IPS DF 6.9 (cell line): ENCODE measurements around the gene MS4A8.
"Not testable (repeated sequence)": the region's sequence is repeated elsewhere in the genome, so short reads cannot be mapped to it uniquely, and the experiment has no call there.

Experiments used
- DNase-seq: peaks from one replicate; pipeline ENCODE4 v3.0.0-alpha.2; 2013; ENCODE audit warnings: low read depth, low spot score
- H3K27ac ChIP-seq: one replicate; pipeline ENCODE4 v1.5.1; 2013; ENCODE audit warnings: low read length, control low read depth
- H3K27me3 ChIP-seq: 2 replicates; pipeline ENCODE4 v1.6.1; 2013; ENCODE audit warnings: mild to moderate bottlenecking, low read length; ENCODE audit not compliant: control insufficient read depth, insufficient read depth
- H3K36me3 ChIP-seq: 2 replicates; pipeline ENCODE4 v1.6.1; 2013; ENCODE audit warnings: low read length; ENCODE audit not compliant: control insufficient read depth, insufficient read depth
- H3K4me1 ChIP-seq: 2 replicates; pipeline ENCODE4 v1.6.1; 2013; ENCODE audit warnings: low read length; ENCODE audit not compliant: control insufficient read depth, insufficient read depth
- H3K4me3 ChIP-seq: 2 replicates; pipeline ENCODE4 v1.5.1; 2013; ENCODE audit warnings: mild to moderate bottlenecking, low read length
- H3K9me3 ChIP-seq: 2 replicates; pipeline ENCODE4 v1.6.1; 2013; ENCODE audit warnings: low read length, inconsistent platforms; ENCODE audit not compliant: control insufficient read depth, insufficient read depth
- WGBS: extraction: QIAGEN DNeasy Blood & Tissue Kit; methylation state at CpG from one replicate; pipeline ENCODE4 v1.1.7; 2013; ENCODE audit warnings: mixed read lengths, missing lambda C conversion rate; ENCODE audit not compliant: insufficient read length, insufficient coverage; 5-methylcytosine and 5-hydroxymethylcytosine counted together

MS4A8 gene

GRCh38 chr11:60700689-60701468, 1.5 kb downstream of the MS4A8 start:
- peak; percentile 39 for DNase-seq
- H3K27me3 ChIP-seq, result no peaks in the 10 kb centered on the region
- no peak overlapping the region for H3K4me3 ChIP-seq
- no peaks in the 10 kb centered on the region for H3K36me3 ChIP-seq
- H3K9me3 ChIP-seq, result no peaks in the 10 kb centered on the region
- no CpG with 5 or more reads among the region's 14 CpGs for WGBS
- H3K4me1 ChIP-seq, result no peaks in the 10 kb centered on the region
- no peak overlapping the region for H3K27ac ChIP-seq

GRCh38 chr11:60701469-60701818, 2.0 kb downstream of the MS4A8 start:
- Histone ChIP-seq H3K4me1 (no peaks in the 10 kb centered on the region), H3K27me3 (no peaks in the 10 kb centered on the region), H3K4me3 (no peak overlapping the region), H3K27ac (no peak overlapping the region), H3K9me3 (no peaks in the 10 kb centered on the region), H3K36me3 (no peaks in the 10 kb centered on the region)
- DNase-seq, result no peak
- WGBS, result no CpG with 5 or more reads among the region's 4 CpGs

GRCh38 chr11:60703374-60703773, 4.0 kb downstream of the MS4A8 start:
- Histone ChIP-seq H3K27me3 (no peaks in the 10 kb centered on the region), H3K4me1 (no peaks in the 10 kb centered on the region), H3K36me3 (no peaks in the 10 kb centered on the region), H3K27ac (no peak overlapping the region), H3K9me3 (no peaks in the 10 kb centered on the region), H3K4me3 (no peak overlapping the region)
- WGBS, result no CpG with 5 or more reads among the region's 12 CpGs
- DNase-seq, result no peak

GRCh38 chr11:60705895-60706294, 6.5 kb downstream of the MS4A8 start:
- Histone ChIP-seq H3K9me3 (no peaks in the 10 kb centered on the region), H3K27me3 (no peaks in the 10 kb centered on the region), H3K4me1 (no peaks in the 10 kb centered on the region), H3K4me3 (no peak overlapping the region), H3K36me3 (no peaks in the 10 kb centered on the region), H3K27ac (no peak overlapping the region)
- DNase-seq, result no peak
- no CpG with 5 or more reads among the region's 5 CpGs for WGBS

GRCh38 chr11:60706931-60707330, 7.5 kb downstream of the MS4A8 start:
- Histone ChIP-seq H3K4me1 (no peaks in the 10 kb centered on the region), H3K27ac (no peak overlapping the region), H3K27me3 (no peaks in the 10 kb centered on the region), H3K9me3 (no peaks in the 10 kb centered on the region), H3K4me3 (no peak overlapping the region), H3K36me3 (no peaks in the 10 kb centered on the region)
- WGBS, result no CpG with 5 or more reads among the region's 5 CpGs
- no peak for DNase-seq

- H3K4me1 ChIP-seq, result no peaks in the 10 kb centered on the region
- no peak overlapping the region for H3K27ac ChIP-seq
- H3K27me3 ChIP-seq, result no peaks in the 10 kb centered on the region
- WGBS, result no CpG with 5 or more reads among the region's 4 CpGs
- no peaks in the 10 kb centered on the region for H3K9me3 ChIP-seq
- DNase-seq, result no peak
- no peak overlapping the region for H3K4me3 ChIP-seq
- H3K36me3 ChIP-seq, result no peaks in the 10 kb centered on the region
Observed at GRCh38 chr11:60710482-60710881, 11.1 kb downstream of the MS4A8 start.

GRCh38 chr11:60711276-60711675, 11.9 kb downstream of the MS4A8 start:
- Histone ChIP-seq H3K4me3 (no peak overlapping the region), H3K27me3 (no peaks in the 10 kb centered on the region), H3K27ac (no peak overlapping the region), H3K9me3 (no peaks in the 10 kb centered on the region), H3K4me1 (no peaks in the 10 kb centered on the region), H3K36me3 (no peaks in the 10 kb centered on the region)
- WGBS, result no CpG with 5 or more reads among the region's 4 CpGs
- DNase-seq, result no peak

- not testable (repeated sequence) for H3K9me3 ChIP-seq, H3K36me3 ChIP-seq, H3K27me3 ChIP-seq, DNase-seq, H3K4me1 ChIP-seq, H3K27ac ChIP-seq, H3K4me3 ChIP-seq
- WGBS, result no CpG with 5 or more reads among the region's 6 CpGs
Observed at GRCh38 chr11:60713423-60713822, 14.0 kb downstream of the MS4A8 start.

GRCh38 chr11:60717956-60718355, 18.5 kb downstream of the MS4A8 start:
- no CpG with 5 or more reads among the region's 5 CpGs for WGBS
- H3K36me3 ChIP-seq, result no peaks in the 10 kb centered on the region

GRCh38 chr11:60718524-60719316, 19.3 kb downstream of the MS4A8 start:
- no peak overlapping the region for H3K27ac ChIP-seq
- H3K27me3 ChIP-seq, result no peaks in the 10 kb centered on the region; the same call in 1 of the 2 replicates
- WGBS, result no CpG with 5 or more reads among the region's 10 CpGs
- DNase-seq, result no peak
- H3K9me3 ChIP-seq, result no peaks in the 10 kb centered on the region
- no peaks in the 10 kb centered on the region for H3K4me1 ChIP-seq
- H3K4me3 ChIP-seq, result no peak overlapping the region
- H3K36me3 ChIP-seq, result no peaks in the 10 kb centered on the region

More at GRCh38 chr11:60717956-60718355, 18.5 kb downstream of the MS4A8 start:
- H3K4me1 ChIP-seq, result no peaks in the 10 kb centered on the region
- DNase-seq, result no peak
- H3K9me3 ChIP-seq, result no peaks in the 10 kb centered on the region
- H3K4me3 ChIP-seq, result no peak overlapping the region
- no peaks in the 10 kb centered on the region; the same call in 1 of the 2 replicates for H3K27me3 ChIP-seq
- H3K27ac ChIP-seq, result no peak overlapping the region
